Left lung (tissue), 10 donors: ENCODE data around the gene SLC17A2. TPM values are rescaled to one million over a fixed set of nuclear protein-coding genes. Genes with fewer than 3 reads are reported as not detected.

Experiments
- ATAC-seq: fragments of 200-7000 bp; cut with Tn5 transposase; one replicate; pipeline ENCODE4 v1.9.1; 2020; ENCODE audit warnings: moderate library complexity
- DNase-seq, 4 donors: peaks; one replicate each; pipeline ENCODE4 v3.0.0-alpha.2; 2013 to 2020
- H3K27ac ChIP-seq, 2 donors: fragments of 200-600 bp; sonication (generic) in 1 of 2; one replicate each; pipeline versions ENCODE4 v1.5.0 to v1.8.0; 2020 to 2021
- H3K27me3 ChIP-seq, 2 donors: fragments of 200-600 bp; sonication (generic) in 1 of 2; one replicate each; pipeline versions ENCODE4 v1.5.0 to v1.8.0; 2020 to 2021
- H3K36me3 ChIP-seq, 2 donors: fragments of 200-600 bp; sonication (generic) in 1 of 2; one replicate each; pipeline versions ENCODE4 v1.5.0 to v1.8.0; 2020 to 2021
- H3K4me1 ChIP-seq, 2 donors: fragments of 200-600 bp; one replicate each; pipeline ENCODE4 v1.8.0; 2021
- H3K4me3 ChIP-seq, 2 donors: fragments of 200-600 bp; sonication (generic) in 1 of 2; one replicate each; pipeline versions ENCODE4 v1.5.0 to v1.8.0; 2020 to 2021; ENCODE audit warnings: mild to moderate bottlenecking in 1 of 2
- H3K9me3 ChIP-seq, 2 donors: fragments of 200-600 bp; sonication (generic) in 1 of 2; one replicate each; pipeline versions ENCODE4 v1.5.0 to v1.8.0; 2020 to 2021
- intact Hi-C, 2 donors: fragments of 100-400 bp; cut with DNase I; formaldehyde crosslinking; loops; one replicate each; pipeline versions ENCODE4 v1.11.2 to v1.14.2; 2022
- polyA plus RNA-seq, 6 donors: library from polyadenylated mRNA; unstranded; fragments of 120-200 nt; gene quantifications; one replicate each; pipeline ENCODE4 v1.2.1, GENCODE V29; 2013; ENCODE audit not compliant: insufficient read length in 6 of 6
- total RNA-seq, 2 donors: library from RNA; stranded (reverse); fragmentation: NEBNext Ultra II Directional; extraction: Animal tissue kit (Norgen Biotek cat#: 25700); gene quantifications; one replicate each; pipeline ENCODE4 v1.2.1, GENCODE V29; 2021
- TF ChIP-seq, protein P1 (sequence below), 2 donors: fragments of 200-600 bp; sonication (generic) in 1 of 2; IDR thresholded peaks; one replicate each; pipeline versions ENCODE4 v1.5.0 to v1.8.0; 2021; ENCODE audit warnings: antibody characterized with exemption in 2 of 2
- donor health status: DM: no; HTN: yes; CAD: no.
- donor health status: DM: no; HTN: no; CAD: no.

The SLC17A2 gene
- total and polyA plus RNA-seq, 8 donors: not detected

- peak overlapping the region in 1 of 2 donors; percentile 77 for H3K4me3 ChIP-seq
- no peaks in the 10 kb centered on the region for H3K9me3 ChIP-seq
- no peaks in the 10 kb centered on the region for H3K27me3 ChIP-seq
- no peak for ATAC-seq
- DNase-seq: no peak
- H3K36me3 ChIP-seq: peaks cover 0 to 55% of the 10 kb centered on the region in 2 donors
- H3K4me1 ChIP-seq: peaks cover 23 to 73% of the 10 kb centered on the region in 2 donors
- H3K27ac ChIP-seq: no peak overlapping the region
- TF ChIP-seq, protein P1, sequence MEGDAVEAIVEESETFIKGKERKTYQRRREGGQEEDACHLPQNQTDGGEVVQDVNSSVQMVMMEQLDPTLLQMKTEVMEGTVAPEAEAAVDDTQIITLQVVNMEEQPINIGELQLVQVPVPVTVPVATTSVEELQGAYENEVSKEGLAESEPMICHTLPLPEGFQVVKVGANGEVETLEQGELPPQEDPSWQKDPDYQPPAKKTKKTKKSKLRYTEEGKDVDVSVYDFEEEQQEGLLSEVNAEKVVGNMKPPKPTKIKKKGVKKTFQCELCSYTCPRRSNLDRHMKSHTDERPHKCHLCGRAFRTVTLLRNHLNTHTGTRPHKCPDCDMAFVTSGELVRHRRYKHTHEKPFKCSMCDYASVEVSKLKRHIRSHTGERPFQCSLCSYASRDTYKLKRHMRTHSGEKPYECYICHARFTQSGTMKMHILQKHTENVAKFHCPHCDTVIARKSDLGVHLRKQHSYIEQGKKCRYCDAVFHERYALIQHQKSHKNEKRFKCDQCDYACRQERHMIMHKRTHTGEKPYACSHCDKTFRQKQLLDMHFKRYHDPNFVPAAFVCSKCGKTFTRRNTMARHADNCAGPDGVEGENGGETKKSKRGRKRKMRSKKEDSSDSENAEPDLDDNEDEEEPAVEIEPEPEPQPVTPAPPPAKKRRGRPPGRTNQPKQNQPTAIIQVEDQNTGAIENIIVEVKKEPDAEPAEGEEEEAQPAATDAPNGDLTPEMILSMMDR (IDR thresholded peaks at IDR 0.05): no peak
- intact Hi-C loops: no loop called here
Observed at GRCh38 chr6:25965058-25965457, 34.6 kb upstream of the SLC17A2 start.

DNA sequence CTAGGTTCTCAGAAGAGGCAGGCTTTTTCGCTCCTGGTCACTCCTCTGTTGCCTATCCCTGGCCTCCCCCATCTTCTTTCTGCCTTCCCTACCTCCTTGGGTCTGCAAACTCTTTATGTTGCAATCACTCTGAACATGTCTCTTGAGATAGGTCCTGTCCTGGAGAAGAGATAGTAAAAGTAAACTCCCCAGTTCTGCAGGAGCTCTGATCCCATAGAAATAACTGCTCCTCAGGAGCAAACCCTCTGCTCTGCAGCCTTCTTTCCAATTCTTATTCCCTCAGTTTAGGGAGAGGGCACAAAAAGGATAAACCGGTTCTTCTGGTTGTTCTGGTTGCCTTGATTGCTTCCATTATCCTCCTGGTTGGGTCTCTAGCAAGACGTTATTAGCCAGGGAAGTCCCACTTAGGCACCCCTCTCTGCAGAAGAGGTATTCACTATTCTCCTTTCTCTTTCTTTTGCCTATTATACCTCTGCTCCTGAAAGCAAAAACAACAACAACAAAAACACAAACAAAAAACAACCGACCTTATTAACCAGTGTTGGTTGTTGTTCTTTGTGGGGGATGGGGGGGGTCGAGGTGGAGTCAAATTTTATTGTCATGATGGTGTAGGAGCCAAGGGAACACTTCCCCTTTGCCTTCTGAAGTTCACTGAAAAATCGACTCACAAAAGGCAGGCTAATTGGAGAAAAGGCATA, 33.1 kb upstream of the SLC17A2 start:
- H3K27ac ChIP-seq: peak overlapping the region; percentile 96 to 97
- H3K36me3 ChIP-seq: peaks cover 0 to 40% of the 10 kb centered on the region in 2 donors
- TF ChIP-seq, protein P1 (IDR thresholded peaks at IDR 0.05): no peak
- H3K4me1 ChIP-seq: peaks cover 21 to 69% of the 10 kb centered on the region in 2 donors
- DNase-seq (peak in 1 of 4 donors; percentile 60), ATAC-seq (peak; percentile 39)
- H3K9me3 ChIP-seq: no peaks in the 10 kb centered on the region
- peak overlapping the region; percentile 50 to 77 for H3K4me3 ChIP-seq
- no peaks in the 10 kb centered on the region for H3K27me3 ChIP-seq
- intact Hi-C loops: no loop called here

DNA sequence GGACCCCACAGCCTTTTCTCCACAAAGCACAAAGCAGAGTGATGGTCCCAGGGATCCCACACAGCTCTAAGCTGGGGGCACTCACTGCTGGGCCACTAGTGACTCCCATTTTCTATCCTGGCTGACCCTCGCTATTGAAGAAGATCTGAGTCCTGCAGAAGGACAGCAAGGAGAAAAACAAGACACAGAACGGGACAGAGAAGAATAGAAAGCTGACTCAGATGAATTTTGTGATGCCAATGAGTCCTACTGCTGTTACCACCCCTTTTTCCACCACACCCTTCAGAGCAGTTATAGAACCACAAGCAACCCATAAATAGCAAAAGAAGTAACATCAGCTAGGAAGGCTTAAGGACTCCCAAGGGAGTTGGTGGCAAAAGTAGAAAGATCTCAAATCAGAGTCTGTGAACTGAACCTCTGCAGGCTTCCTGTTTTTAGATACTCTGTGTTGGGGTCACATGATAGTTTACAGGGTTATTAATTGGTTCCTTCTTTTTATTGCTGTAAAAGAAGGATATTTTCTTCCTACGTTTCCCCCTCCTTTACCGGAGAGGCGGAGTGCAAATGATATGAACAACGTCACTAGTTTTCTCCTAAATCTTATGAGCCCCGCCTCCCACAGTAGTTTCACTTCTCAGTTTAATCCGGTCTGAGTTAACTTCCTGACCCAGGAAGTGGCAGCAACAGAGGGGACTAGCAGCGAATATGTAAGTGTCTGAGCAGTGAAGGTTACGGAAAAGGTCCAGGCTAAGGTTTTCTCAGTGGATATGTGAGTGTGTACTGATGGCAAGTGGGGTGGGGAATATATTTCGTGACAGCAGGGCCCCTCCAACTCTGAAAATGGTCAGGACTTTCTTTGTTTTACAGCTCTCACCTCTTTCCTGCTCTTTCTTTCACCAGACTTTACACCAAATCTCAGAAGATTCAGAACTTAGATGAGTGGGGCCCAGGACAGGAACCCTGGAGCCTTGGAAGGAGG, 31.9 kb upstream of the SLC17A2 start, which contains the start of gene TRIM38:
TRIM38 (plus strand) TSS at position 654 of the 979 bp plus-strand sequence. CDS start 3,721 bp downstream, outside the sequence.
- intact Hi-C loops: no loop called here
- peak within 1 kb of the TSS; percentile 96 to 97 for H3K27ac ChIP-seq
- TF ChIP-seq, protein P1 (IDR thresholded peaks at IDR 0.05): no peak
- H3K36me3 ChIP-seq: peaks cover 0 to 29% of the 10 kb centered on the region in 2 donors
- no peaks in the 10 kb centered on the region for H3K27me3 ChIP-seq
- H3K4me3 ChIP-seq: peak within 1 kb of the TSS; percentile 50 to 77
- H3K4me1 ChIP-seq: peaks cover 13 to 58% of the 10 kb centered on the region in 2 donors
- H3K9me3 ChIP-seq: no peaks in the 10 kb centered on the region
- ATAC-seq (peak; percentile 95), DNase-seq (peak in 3 of 4 donors; percentile 79 to 91 (median 83))

- Histone ChIP-seq H3K4me3 (peak overlapping the region in 1 of 2 donors; percentile 77), H3K27me3 (no peaks in the 10 kb centered on the region), H3K27ac (peak overlapping the region; percentile 96 to 97), H3K36me3 (peaks cover 0 to 21% of the 10 kb centered on the region in 2 donors), H3K9me3 (no peaks in the 10 kb centered on the region), H3K4me1 (peaks cover 13 to 51% of the 10 kb centered on the region in 2 donors)
- peak in 1 of 4 donors; percentile 5 for DNase-seq
- intact Hi-C loops: no loop called here
- no peak for ATAC-seq
- TF ChIP-seq, protein P1 (IDR thresholded peaks at IDR 0.05): no peak
Observed at GRCh38 chr6:25961619-25962148, 31.2 kb upstream of the SLC17A2 start.
